H9 (cell line): ENCODE results near the gene MICB. TPM values are rescaled to one million over a fixed set of nuclear protein-coding genes. Genes with fewer than 3 reads are reported as not detected.
"Not testable (repeated sequence)": the region's sequence is repeated elsewhere in the genome, so short reads cannot be mapped to it uniquely, and the experiment has no call there.

ENCODE experiments used
- DNase-seq: peaks from one replicate; pipeline ENCODE4 v3.0.0-alpha.2; 2017
- H2AFZ ChIP-seq: one replicate; pipeline ENCODE4 v1.6.1; 2013; ENCODE audit warnings: mild to moderate bottlenecking, low read length, control low read depth, moderate library complexity
- H2AK5ac ChIP-seq: 2 replicates; pipeline ENCODE4 v1.6.1; 2013; ENCODE audit warnings: low read length, control low read depth, mixed read lengths; ENCODE audit not compliant: insufficient read length
- H2BK120ac ChIP-seq: one replicate; pipeline ENCODE4 v1.6.1; 2013; ENCODE audit warnings: low read depth, mild to moderate bottlenecking, low read length, control low read depth, inconsistent platforms; ENCODE audit not compliant: poor library complexity, severe bottlenecking
- H2BK12ac ChIP-seq: 2 replicates; pipeline ENCODE4 v1.6.1; 2013; ENCODE audit warnings: low read length, control low read depth, mixed read lengths, low read depth; ENCODE audit not compliant: insufficient read length
- H2BK15ac ChIP-seq: 2 replicates; pipeline ENCODE4 v1.6.1; 2013; ENCODE audit warnings: low read depth, low read length, control low read depth
- H2BK20ac ChIP-seq: one replicate; pipeline ENCODE4 v1.6.1; 2013; ENCODE audit warnings: low read depth, mild to moderate bottlenecking, low read length, control low read depth, inconsistent platforms; ENCODE audit not compliant: poor library complexity, severe bottlenecking
- H2BK5ac ChIP-seq: 2 replicates; pipeline ENCODE4 v1.6.1; 2013; ENCODE audit warnings: low read length, control low read depth, mixed read lengths; ENCODE audit not compliant: insufficient read length
- H3K14ac ChIP-seq: 2 replicates; pipeline ENCODE4 v1.6.1; 2013; ENCODE audit warnings: low read length, control low read depth; ENCODE audit not compliant: insufficient read depth
- H3K18ac ChIP-seq: 2 replicates; pipeline ENCODE4 v1.6.1; 2013; ENCODE audit warnings: low read depth, mild to moderate bottlenecking, mixed read lengths, low read length, control low read depth; ENCODE audit not compliant: insufficient read length
- H3K23ac ChIP-seq: 2 replicates; pipeline ENCODE4 v1.6.1; 2013; ENCODE audit warnings: low read length, control low read depth, mixed read lengths, low read depth; ENCODE audit not compliant: insufficient read length
- H3K23me2 ChIP-seq: 2 replicates; pipeline ENCODE4 v1.6.1; 2013; ENCODE audit warnings: low read depth, mild to moderate bottlenecking, mixed read lengths, low read length, control low read depth; ENCODE audit not compliant: insufficient read length, poor library complexity, severe bottlenecking
- H3K27ac ChIP-seq: 2 replicates; pipeline ENCODE4 v1.5.1; 2013; ENCODE audit warnings: low read length, control low read depth, mixed read lengths, low read depth; ENCODE audit not compliant: insufficient read length
- H3K27me3 ChIP-seq: 2 replicates; pipeline ENCODE4 v1.6.1; 2013; ENCODE audit warnings: low read length, control low read depth, inconsistent platforms; ENCODE audit not compliant: insufficient read depth
- H3K4ac ChIP-seq: 2 replicates; pipeline ENCODE4 v1.6.1; 2013; ENCODE audit warnings: low read depth, mild to moderate bottlenecking, control low read depth, inconsistent platforms, low read length, moderate library complexity
- H3K4me1 ChIP-seq: 2 replicates; pipeline ENCODE4 v1.6.1; 2013; ENCODE audit warnings: low read length, control low read depth, inconsistent platforms; ENCODE audit not compliant: insufficient read depth
- H3K4me2 ChIP-seq: 2 replicates; pipeline ENCODE4 v1.6.1; 2013; ENCODE audit warnings: low read length, control low read depth, mixed read lengths; ENCODE audit not compliant: insufficient read length, insufficient read depth
- H3K56ac ChIP-seq: 2 replicates; pipeline ENCODE4 v1.6.1; 2013; ENCODE audit warnings: low read depth, mild to moderate bottlenecking, mixed read lengths, low read length, control low read depth; ENCODE audit not compliant: insufficient read length
- H3K79me1 ChIP-seq: 2 replicates; pipeline ENCODE4 v1.6.1; 2013; ENCODE audit warnings: low read depth, mild to moderate bottlenecking, moderate library complexity, low read length, control low read depth, inconsistent platforms; ENCODE audit not compliant: insufficient read depth, poor library complexity, severe bottlenecking
- H3K79me2 ChIP-seq: 2 replicates; pipeline ENCODE4 v1.6.1; 2013; ENCODE audit warnings: low read length, control low read depth, inconsistent platforms; ENCODE audit not compliant: insufficient read depth
- H3K9ac ChIP-seq: 2 replicates; pipeline ENCODE4 v1.6.1; 2013; ENCODE audit warnings: low read length, control low read depth, mixed read lengths; ENCODE audit not compliant: insufficient read length; ENCODE audit errors: extremely low read depth
- H3K9me3 ChIP-seq: one replicate; pipeline ENCODE4 v1.6.1; 2013; ENCODE audit warnings: low read depth, low read length, inconsistent platforms; ENCODE audit not compliant: control insufficient read depth
- H3T11ph ChIP-seq: one replicate; pipeline ENCODE4 v1.6.1; 2013; ENCODE audit warnings: mild to moderate bottlenecking, low read length, control low read depth, inconsistent platforms
- H4K20me1 ChIP-seq: one replicate; pipeline ENCODE4 v1.6.1; 2013; ENCODE audit not compliant: control insufficient read depth, insufficient read length, insufficient read depth
- H4K5ac ChIP-seq: 2 replicates; pipeline ENCODE4 v1.6.1; 2013; ENCODE audit warnings: low read depth, mild to moderate bottlenecking, mixed read lengths, low read length, control low read depth; ENCODE audit not compliant: insufficient read length
- H4K8ac ChIP-seq: replicated peaks from 2 replicates; pipeline ENCODE4 v1.6.1; 2013; ENCODE audit warnings: low read length, control low read depth, mixed read lengths, low read depth; ENCODE audit not compliant: insufficient read length
- H4K91ac ChIP-seq: 2 replicates; pipeline ENCODE4 v1.6.1; 2013; ENCODE audit warnings: low read depth, mild to moderate bottlenecking, moderate library complexity, mixed read lengths, low read length, control low read depth; ENCODE audit not compliant: insufficient read length
- H3K27ac Mint-ChIP-seq, 3 experiments: 2 replicates in 2 of 3; 3 replicates in 1 of 3; pipeline ENCODE4 v1.8.0; 2020 to 2021; ENCODE audit warnings: mixed read lengths in 3 of 3, mild to moderate bottlenecking in 1 of 3, moderate library complexity in 1 of 3
- H3K27me3 Mint-ChIP-seq: 2 replicates; pipeline ENCODE4 v1.8.0; 2021; ENCODE audit warnings: low read depth, mild to moderate bottlenecking, moderate library complexity, mixed read lengths
- H3K36me3 Mint-ChIP-seq, 3 experiments: 2 replicates in 2 of 3; 3 replicates in 1 of 3; pipeline ENCODE4 v1.8.0; 2020 to 2021; ENCODE audit warnings: low read depth in 3 of 3, mixed read lengths in 3 of 3; ENCODE audit not compliant: insufficient read depth in 1 of 3
- H3K4me1 Mint-ChIP-seq, 2 experiments: 2 replicates each; pipeline ENCODE4 v1.8.0; 2020; ENCODE audit warnings: mixed read lengths in 2 of 2
- H3K4me3 Mint-ChIP-seq, 2 experiments: 2 replicates in 1 of 2; 3 replicates in 1 of 2; pipeline ENCODE4 v1.8.0; 2020 to 2021; ENCODE audit warnings: mild to moderate bottlenecking in 2 of 2, mixed read lengths in 2 of 2, moderate library complexity in 1 of 2
- H3K9me3 Mint-ChIP-seq, 2 experiments: 2 replicates in 1 of 2; 3 replicates in 1 of 2; pipeline ENCODE4 v1.8.0; 2020; ENCODE audit warnings: mild to moderate bottlenecking in 2 of 2, mixed read lengths in 2 of 2, moderate library complexity in 1 of 2
- CTCF ChIP-seq: fragments of 200-600 bp; sonication (generic); conservative IDR thresholded peaks from 3 replicates; pipeline ENCODE4 v1.8.0; 2021; ENCODE audit warnings: antibody characterized with exemption, mild to moderate bottlenecking
- WGBS: extraction: QIAGEN DNeasy Blood & Tissue Kit; methylation state at CpG from one replicate; pipeline ENCODE4 v1.1.7; 2013; ENCODE audit warnings: missing lambda C conversion rate, low lambda C conversion rate, mixed read lengths; ENCODE audit not compliant: insufficient read length; ENCODE audit errors: extremely low coverage; 5-methylcytosine and 5-hydroxymethylcytosine counted together
- total RNA-seq: library from RNA; stranded (reverse); gene quantifications from 2 replicates; pipeline ENCODE4 v1.2.1, GENCODE V29; 2021

The MICB gene
- total RNA-seq, 1 experiment from 2014 or later, result 6.2 TPM

- no peak overlapping the region for H2BK120ac ChIP-seq
- H3K79me2 ChIP-seq, result no peaks in the 10 kb centered on the region
- H2AFZ ChIP-seq, result no peak overlapping the region
- no peaks in the 10 kb centered on the region for H3K9me3 ChIP-seq
- no peak overlapping the region for H3K4me3 Mint-ChIP-seq
- H3K9me3 Mint-ChIP-seq, result peaks cover 0 to 3% of the 10 kb centered on the region in 2 experiments; a peak in 3 of 5 replicates
- no peak overlapping the region for H3K27ac ChIP-seq
- no peak overlapping the region for H2BK15ac ChIP-seq
- no peak overlapping the region for H3K23ac ChIP-seq
- H4K8ac ChIP-seq, result no peak overlapping the region
- no peak overlapping the region for H3K4me2 ChIP-seq
- no peaks in the 10 kb centered on the region for H3K4me1 ChIP-seq
- no CpG with 5 or more reads among the region's 2 CpGs for WGBS
- no peaks in the 10 kb centered on the region for H3K36me3 Mint-ChIP-seq
- no peak overlapping the region for H3K56ac ChIP-seq
- peaks cover 15% of the 10 kb centered on the region for H3K27me3 Mint-ChIP-seq
- no peaks in the 10 kb centered on the region for H3K27me3 ChIP-seq
- no peak overlapping the region for H4K91ac ChIP-seq
- no peak overlapping the region for H2BK5ac ChIP-seq
- no peak overlapping the region for H3K14ac ChIP-seq
- no peak overlapping the region for H3K27ac Mint-ChIP-seq
- no peak overlapping the region for H2AK5ac ChIP-seq
- H3K18ac ChIP-seq, result no peak overlapping the region
- H3K23me2 ChIP-seq, result no peaks in the 10 kb centered on the region
- no peak overlapping the region for H2BK12ac ChIP-seq
- no peak overlapping the region for H3K4ac ChIP-seq
- TF ChIP-seq CTCF, result no peak
- no peaks in the 10 kb centered on the region for H3K79me1 ChIP-seq
- peaks cover 4 to 7% of the 10 kb centered on the region in 2 experiments; a peak in 2 of 4 replicates for H3K4me1 Mint-ChIP-seq
- no peak overlapping the region for H2BK20ac ChIP-seq
- no peak overlapping the region for H3T11ph ChIP-seq
- no peak overlapping the region for H3K9ac ChIP-seq
- no peaks in the 10 kb centered on the region for H4K20me1 ChIP-seq
- no peak overlapping the region for H4K5ac ChIP-seq
- no peak for DNase-seq
These were observed 44.7 kb upstream of the MICB start for GRCh38 chr6:31453259-31453658.

- not testable (repeated sequence) for H3K4me3 Mint-ChIP-seq, H4K5ac ChIP-seq, DNase-seq, H3T11ph ChIP-seq, H2AK5ac ChIP-seq, H3K14ac ChIP-seq, H2AFZ ChIP-seq, H3K27ac ChIP-seq, H3K18ac ChIP-seq, H2BK120ac ChIP-seq, H3K36me3 Mint-ChIP-seq, H3K4me2 ChIP-seq, H3K27ac Mint-ChIP-seq, H2BK20ac ChIP-seq, H3K79me2 ChIP-seq, H4K20me1 ChIP-seq, H3K23ac ChIP-seq, H2BK15ac ChIP-seq, H3K4ac ChIP-seq, H3K9ac ChIP-seq, H2BK12ac ChIP-seq, H3K79me1 ChIP-seq, H3K56ac ChIP-seq, H3K27me3 ChIP-seq, H3K9me3 ChIP-seq, H3K9me3 Mint-ChIP-seq, H4K91ac ChIP-seq, H4K8ac ChIP-seq, H3K23me2 ChIP-seq, H3K4me1 ChIP-seq, H2BK5ac ChIP-seq
- Mint-ChIP-seq H3K27me3 (peaks cover 16% of the 10 kb centered on the region), H3K4me1 (peaks cover 12 to 15% of the 10 kb centered on the region in 2 experiments)
- WGBS, result no CpG with 5 or more reads among the region's 5 CpGs
These were observed 38.1 kb upstream of the MICB start for GRCh38 chr6:31459864-31460263.
